ENCODE measurements around the gene PACRG.

The PACRG gene

DNA sequence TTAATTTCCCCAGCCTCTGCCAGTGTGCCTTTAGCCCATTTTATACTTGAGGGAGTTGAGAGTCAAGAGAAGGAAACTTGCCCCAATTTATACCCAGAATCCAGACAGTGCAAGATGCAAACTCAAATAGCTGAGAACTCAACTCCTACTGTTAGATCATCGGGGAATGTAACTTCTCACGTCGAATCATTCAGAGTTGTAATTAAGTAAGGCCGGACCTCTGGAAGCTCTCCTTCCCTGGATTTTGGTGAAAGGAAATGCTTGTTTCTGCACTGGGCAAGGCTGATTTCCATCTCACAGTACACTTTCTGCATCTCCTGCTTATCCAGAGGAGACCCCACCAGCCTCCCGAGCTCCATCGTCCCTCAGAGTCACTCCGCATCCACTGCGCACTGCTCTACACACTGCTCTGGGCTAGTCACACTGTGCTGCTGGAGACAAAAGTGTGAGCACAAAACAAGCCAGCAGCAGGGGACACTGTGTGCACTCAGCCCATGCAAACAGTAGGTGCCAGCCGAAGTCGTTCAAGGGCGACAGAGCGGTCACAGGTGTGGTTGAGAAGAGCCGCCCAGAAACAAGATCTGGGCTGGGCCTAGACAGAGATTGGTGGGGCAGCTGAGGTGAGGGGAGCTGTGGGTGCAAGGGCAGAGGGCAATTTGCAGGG is 536.4 kb downstream of the PACRG start:
- H2AK5ac ChIP-seq (ENCODE audit: low read length): no peak overlapping the region

DNA sequence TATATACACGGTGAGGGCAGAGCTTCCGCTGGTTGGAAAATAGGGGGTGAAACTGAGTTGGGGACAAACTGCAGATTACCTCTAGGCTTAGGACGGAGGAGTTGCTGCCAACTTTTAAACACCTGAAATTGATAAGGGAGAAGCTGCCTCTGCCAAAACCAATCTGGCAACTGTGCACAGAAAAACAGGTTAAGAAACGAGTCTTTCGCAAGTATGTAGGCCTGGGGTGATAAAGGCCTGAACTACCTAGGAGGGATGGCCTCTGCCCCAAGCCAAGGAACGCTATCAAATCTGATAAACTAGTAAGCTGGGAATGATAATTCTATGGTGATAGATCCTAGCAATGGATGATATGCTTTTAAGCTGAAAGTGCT is 536.9 kb downstream of the PACRG start:
- H2BK5ac ChIP-seq (ENCODE audit: low read depth, low read length, poor library complexity): no peak overlapping the region

More for the DNA sequence above, 536.4 kb downstream of the PACRG start:
- H3K23ac ChIP-seq (ENCODE audit: low read length): no peak overlapping the region
- no peaks in the 10 kb centered on the region for H3K36me3 ChIP-seq (ENCODE audit: control insufficient read depth in 1 of 2, insufficient read depth in 2 of 2, low read length in 2 of 2)
- H2BK12ac ChIP-seq (ENCODE audit: low read length): no peak overlapping the region
- H2AFZ ChIP-seq (ENCODE audit: insufficient read depth, low read length, poor library complexity): no peak overlapping the region
- H4K91ac ChIP-seq (ENCODE audit: low read depth, low read length): no peak overlapping the region
- H3K9me3 ChIP-seq (ENCODE audit: insufficient read depth, low read depth, low read length): no peaks in the 10 kb centered on the region
- H3K9ac ChIP-seq (ENCODE audit: low read length): peak overlapping the region; percentile 22
- H3K27ac ChIP-seq (ENCODE audit: low read depth, low read length): no peak overlapping the region
- whole genome bisulfite sequencing (ENCODE audit: extremely low coverage, insufficient coverage, insufficient read length): no CpG with 5 or more reads among the region's 13 CpGs
- H3K27me3 ChIP-seq (ENCODE audit: insufficient read depth, low read length): no peaks in the 10 kb centered on the region
- H4K12ac ChIP-seq (ENCODE audit: low read depth, low read length): no peak overlapping the region
- no peak overlapping the region for H2BK5ac ChIP-seq (ENCODE audit: low read depth, low read length, poor library complexity)
- H3K4me3 ChIP-seq (ENCODE audit: low read depth, low read length): no peak overlapping the region
- DNase-seq: no peak
- H3K18ac ChIP-seq (ENCODE audit: low read length): no peak overlapping the region
- no peak overlapping the region for H4K8ac ChIP-seq (ENCODE audit: low read depth, low read length)
- peaks cover 4 to 5% of the 10 kb centered on the region in 2 experiments for H3K4me1 ChIP-seq (ENCODE audit: control insufficient read depth in 1 of 2, insufficient read depth in 2 of 2, low read length in 2 of 2)
- no peak overlapping the region for H2BK120ac ChIP-seq (ENCODE audit: insufficient read depth, low read length, poor library complexity)
- H3K14ac ChIP-seq (ENCODE audit: low read length): no peak overlapping the region
- H3K79me1 ChIP-seq (ENCODE audit: low read length): no peaks in the 10 kb centered on the region
- no peaks in the 10 kb centered on the region for H3K79me2 ChIP-seq (ENCODE audit: control insufficient read depth, insufficient read depth, low read length, poor library complexity)
- no peak overlapping the region for H3K4ac ChIP-seq (ENCODE audit: low read depth, low read length)
- H3K4me2 ChIP-seq (ENCODE audit: low read length): no peak overlapping the region

DNA sequence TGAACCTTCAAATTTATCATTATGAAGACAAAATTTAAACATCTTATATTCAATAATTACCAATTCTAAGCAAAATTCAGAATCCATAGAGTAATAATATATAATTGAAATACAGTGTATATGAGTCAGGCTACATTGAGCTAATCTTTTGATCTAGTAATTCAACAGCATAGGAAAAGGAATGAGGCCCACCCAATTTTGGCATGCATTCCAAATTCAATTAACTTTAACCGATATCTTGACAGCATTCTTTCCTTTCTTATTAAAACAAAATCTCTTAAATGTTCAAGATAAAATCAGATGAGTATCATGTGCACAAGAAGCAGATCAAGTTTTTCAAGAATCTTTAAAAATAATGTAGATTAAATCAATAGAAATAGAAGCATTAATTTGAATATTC is 553.9 kb downstream of the PACRG start:
- H3K79me1 ChIP-seq (ENCODE audit: low read length): no peaks in the 10 kb centered on the region
- no peaks in the 10 kb centered on the region for H3K79me2 ChIP-seq (ENCODE audit: control insufficient read depth, insufficient read depth, low read length, poor library complexity)
- H3K9ac ChIP-seq (ENCODE audit: low read length): no peak overlapping the region
- no peak overlapping the region for H3K14ac ChIP-seq (ENCODE audit: low read length)
- H3K4me3 ChIP-seq (ENCODE audit: low read depth, low read length): no peak overlapping the region
- H2AK5ac ChIP-seq (ENCODE audit: low read length): no peak overlapping the region
- H2BK12ac ChIP-seq (ENCODE audit: low read length): no peak overlapping the region
- 100% methylated on average over 1 of the region's 1 CpG for WGBS (ENCODE audit: extremely low coverage, insufficient coverage, insufficient read length)
- H4K8ac ChIP-seq (ENCODE audit: low read depth, low read length): no peak overlapping the region
- no peak overlapping the region for H4K12ac ChIP-seq (ENCODE audit: low read depth, low read length)
- H3K9me3 ChIP-seq (ENCODE audit: insufficient read depth, low read depth, low read length): peaks cover 3% of the 10 kb centered on the region
- no peak overlapping the region for H3K23ac ChIP-seq (ENCODE audit: low read length)
- no peak overlapping the region for H2BK120ac ChIP-seq (ENCODE audit: insufficient read depth, low read length, poor library complexity)
- peaks cover 0 to 1% of the 10 kb centered on the region in 2 experiments for H3K4me1 ChIP-seq (ENCODE audit: control insufficient read depth in 1 of 2, insufficient read depth in 2 of 2, low read length in 2 of 2)
- no peak overlapping the region for H3K4me2 ChIP-seq (ENCODE audit: low read length)
- no peaks in the 10 kb centered on the region for H3K27me3 ChIP-seq (ENCODE audit: insufficient read depth, low read length)
- DNase-seq: peak; percentile 54 to 87
- no peaks in the 10 kb centered on the region for H3K36me3 ChIP-seq (ENCODE audit: control insufficient read depth in 1 of 2, insufficient read depth in 2 of 2, low read length in 2 of 2)
- H2AFZ ChIP-seq (ENCODE audit: insufficient read depth, low read length, poor library complexity): no peak overlapping the region
- H4K91ac ChIP-seq (ENCODE audit: low read depth, low read length): no peak overlapping the region
- H3K18ac ChIP-seq (ENCODE audit: low read length): no peak overlapping the region
- H3K27ac ChIP-seq (ENCODE audit: low read depth, low read length): no peak overlapping the region
- H3K4ac ChIP-seq (ENCODE audit: low read depth, low read length): no peak overlapping the region
- no peak overlapping the region for H2BK5ac ChIP-seq (ENCODE audit: low read depth, low read length, poor library complexity)

More for the DNA sequence above, 536.9 kb downstream of the PACRG start:
- Histone ChIP-seq H3K14ac (ENCODE audit: low read length) (no peak overlapping the region), H2BK12ac (ENCODE audit: low read length) (no peak overlapping the region), H4K91ac (ENCODE audit: low read depth, low read length) (no peak overlapping the region), H3K27ac (ENCODE audit: low read depth, low read length) (no peak overlapping the region), H3K4me1 (ENCODE audit: control insufficient read depth in 1 of 2, insufficient read depth in 2 of 2, low read length in 2 of 2) (peaks cover 4 to 5% of the 10 kb centered on the region in 2 experiments), H3K23ac (ENCODE audit: low read length) (no peak overlapping the region), H3K79me2 (ENCODE audit: control insufficient read depth, insufficient read depth, low read length, poor library complexity) (no peaks in the 10 kb centered on the region), H3K4ac (ENCODE audit: low read depth, low read length) (no peak overlapping the region), H4K8ac (ENCODE audit: low read depth, low read length) (no peak overlapping the region), H3K36me3 (ENCODE audit: control insufficient read depth in 1 of 2, insufficient read depth in 2 of 2, low read length in 2 of 2) (no peaks in the 10 kb centered on the region), H3K18ac (ENCODE audit: low read length) (no peak overlapping the region), H4K12ac (ENCODE audit: low read depth, low read length) (no peak overlapping the region), H3K4me2 (ENCODE audit: low read length) (no peak overlapping the region), H3K4me3 (ENCODE audit: low read depth, low read length) (no peak overlapping the region), H3K27me3 (ENCODE audit: insufficient read depth, low read length) (no peaks in the 10 kb centered on the region), H3K79me1 (ENCODE audit: low read length) (no peaks in the 10 kb centered on the region), H2BK120ac (ENCODE audit: insufficient read depth, low read length, poor library complexity) (no peak overlapping the region), H3K9me3 (ENCODE audit: insufficient read depth, low read depth, low read length) (no peaks in the 10 kb centered on the region), H2AK5ac (ENCODE audit: low read length) (no peak overlapping the region), H3K9ac (ENCODE audit: low read length) (no peak overlapping the region), H2AFZ (ENCODE audit: insufficient read depth, low read length, poor library complexity) (no peak overlapping the region)
- no CpG with 5 or more reads among the region's 6 CpGs for WGBS (ENCODE audit: extremely low coverage, insufficient coverage, insufficient read length)
- peak; percentile 20 to 79 for DNase-seq

DNA sequence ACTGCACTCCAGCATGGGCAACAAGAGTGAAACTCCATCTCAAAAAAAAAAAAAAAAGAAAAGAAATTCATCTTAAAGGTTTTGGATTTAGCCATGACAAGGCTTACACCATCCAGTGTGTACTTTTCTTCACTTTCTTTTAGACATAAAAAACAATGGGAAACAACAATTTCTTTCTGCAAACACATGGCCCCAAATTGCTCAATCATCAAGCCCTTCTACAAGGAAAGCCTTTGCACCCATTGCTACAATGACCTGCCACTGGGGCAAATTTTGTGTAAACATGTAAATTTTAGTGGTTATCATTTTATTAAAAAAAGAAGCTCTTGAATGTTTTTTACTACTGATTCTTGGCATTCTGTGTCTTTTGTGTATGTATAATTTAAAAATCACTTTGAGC is 554.9 kb downstream of the PACRG start:
- no peak for DNase-seq
- no peak overlapping the region for H2AK5ac ChIP-seq (ENCODE audit: low read length)
- H4K12ac ChIP-seq (ENCODE audit: low read depth, low read length): no peak overlapping the region
- H2BK120ac ChIP-seq (ENCODE audit: insufficient read depth, low read length, poor library complexity): no peak overlapping the region
- peaks cover 3% of the 10 kb centered on the region for H3K9me3 ChIP-seq (ENCODE audit: insufficient read depth, low read depth, low read length)
- H3K27me3 ChIP-seq (ENCODE audit: insufficient read depth, low read length): no peaks in the 10 kb centered on the region
- H2BK5ac ChIP-seq (ENCODE audit: low read depth, low read length, poor library complexity): no peak overlapping the region
- H2BK12ac ChIP-seq (ENCODE audit: low read length): no peak overlapping the region
- H3K36me3 ChIP-seq (ENCODE audit: control insufficient read depth in 1 of 2, insufficient read depth in 2 of 2, low read length in 2 of 2): no peaks in the 10 kb centered on the region
- no peak overlapping the region for H4K91ac ChIP-seq (ENCODE audit: low read depth, low read length)
- no peaks in the 10 kb centered on the region for H3K79me2 ChIP-seq (ENCODE audit: control insufficient read depth, insufficient read depth, low read length, poor library complexity)
- no peak overlapping the region for H3K9ac ChIP-seq (ENCODE audit: low read length)
- H3K4me3 ChIP-seq (ENCODE audit: low read depth, low read length): no peak overlapping the region
- H3K79me1 ChIP-seq (ENCODE audit: low read length): no peaks in the 10 kb centered on the region
- no peak overlapping the region for H3K14ac ChIP-seq (ENCODE audit: low read length)
- no peak overlapping the region for H3K4me2 ChIP-seq (ENCODE audit: low read length)
- no peak overlapping the region for H4K8ac ChIP-seq (ENCODE audit: low read depth, low read length)
- H3K4ac ChIP-seq (ENCODE audit: low read depth, low read length): no peak overlapping the region
- no peak overlapping the region for H2AFZ ChIP-seq (ENCODE audit: insufficient read depth, low read length, poor library complexity)
- peaks cover 0 to 1% of the 10 kb centered on the region in 2 experiments for H3K4me1 ChIP-seq (ENCODE audit: control insufficient read depth in 1 of 2, insufficient read depth in 2 of 2, low read length in 2 of 2)
- H3K27ac ChIP-seq (ENCODE audit: low read depth, low read length): no peak overlapping the region
- no peak overlapping the region for H3K18ac ChIP-seq (ENCODE audit: low read length)
- H3K23ac ChIP-seq (ENCODE audit: low read length): no peak overlapping the region
